8988T (cell line): ENCODE measurements around the gene DTWD2.
"Not testable (repeated sequence)": the region's sequence is repeated elsewhere in the genome, so short reads cannot be mapped to it uniquely, and the experiment has no call there.

Experiments
- DNase-seq: peaks from one replicate; pipeline ENCODE4 v3.0.0; 2011

The DTWD2 gene, protein sequence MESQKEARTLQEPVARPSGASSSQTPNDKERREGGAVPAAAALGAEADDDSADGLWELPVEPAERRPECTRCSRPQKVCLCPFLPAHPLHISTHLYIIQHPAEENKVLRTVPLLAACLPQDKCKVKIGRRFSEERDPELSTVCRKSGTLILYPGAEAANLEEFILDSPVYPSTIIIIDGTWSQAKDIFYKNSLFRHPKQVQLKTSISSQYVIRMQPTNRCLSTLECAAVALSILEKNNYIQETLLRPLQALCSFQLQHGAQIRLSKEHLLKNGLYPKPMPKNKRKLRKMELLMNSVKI

DNA sequence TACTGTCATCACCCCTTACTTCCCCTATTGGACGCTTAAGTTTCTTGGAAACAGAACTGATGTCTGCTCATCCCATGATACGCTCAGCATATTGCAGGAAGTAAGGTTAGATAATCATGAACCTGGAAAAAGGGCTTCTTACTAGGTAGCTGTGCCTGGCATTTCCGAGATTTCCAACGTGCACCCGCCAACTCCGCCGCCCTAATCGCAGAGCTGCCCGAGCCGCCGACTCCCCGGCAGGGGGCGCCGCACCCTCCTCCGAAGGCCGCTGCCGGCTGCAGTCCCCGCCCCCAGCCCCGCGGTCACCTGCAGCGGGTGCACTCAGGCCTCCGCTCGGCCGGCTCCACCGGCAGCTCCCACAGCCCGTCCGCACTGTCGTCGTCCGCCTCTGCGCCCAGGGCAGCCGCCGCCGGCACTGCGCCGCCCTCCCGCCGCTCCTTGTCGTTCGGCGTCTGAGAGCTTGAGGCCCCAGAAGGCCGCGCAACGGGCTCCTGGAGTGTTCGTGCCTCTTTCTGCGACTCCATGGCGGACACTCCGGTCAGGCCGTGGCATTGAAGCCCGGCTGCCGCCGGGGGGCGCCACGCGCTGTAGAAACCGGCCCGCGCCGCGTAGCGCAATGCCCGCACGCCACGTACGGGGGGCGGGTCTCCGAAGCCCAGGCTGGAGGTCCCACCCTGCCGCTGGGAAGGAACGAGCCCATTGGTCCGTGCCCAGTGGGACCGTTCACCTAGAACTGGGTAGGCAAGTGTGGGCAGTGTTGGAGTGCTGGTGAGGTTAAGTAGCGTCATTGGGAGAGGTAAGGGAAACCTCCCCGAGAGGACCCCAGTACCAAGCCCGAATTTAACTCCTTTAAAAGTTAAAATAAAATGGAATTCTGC is at the start of gene DTWD2:
DTWD2 (minus strand) TSS at position 560 of the 878 bp plus-strand sequence; CDS start at position 524, 36 bp downstream.
- peak; percentile 72 for DNase-seq

DNA sequence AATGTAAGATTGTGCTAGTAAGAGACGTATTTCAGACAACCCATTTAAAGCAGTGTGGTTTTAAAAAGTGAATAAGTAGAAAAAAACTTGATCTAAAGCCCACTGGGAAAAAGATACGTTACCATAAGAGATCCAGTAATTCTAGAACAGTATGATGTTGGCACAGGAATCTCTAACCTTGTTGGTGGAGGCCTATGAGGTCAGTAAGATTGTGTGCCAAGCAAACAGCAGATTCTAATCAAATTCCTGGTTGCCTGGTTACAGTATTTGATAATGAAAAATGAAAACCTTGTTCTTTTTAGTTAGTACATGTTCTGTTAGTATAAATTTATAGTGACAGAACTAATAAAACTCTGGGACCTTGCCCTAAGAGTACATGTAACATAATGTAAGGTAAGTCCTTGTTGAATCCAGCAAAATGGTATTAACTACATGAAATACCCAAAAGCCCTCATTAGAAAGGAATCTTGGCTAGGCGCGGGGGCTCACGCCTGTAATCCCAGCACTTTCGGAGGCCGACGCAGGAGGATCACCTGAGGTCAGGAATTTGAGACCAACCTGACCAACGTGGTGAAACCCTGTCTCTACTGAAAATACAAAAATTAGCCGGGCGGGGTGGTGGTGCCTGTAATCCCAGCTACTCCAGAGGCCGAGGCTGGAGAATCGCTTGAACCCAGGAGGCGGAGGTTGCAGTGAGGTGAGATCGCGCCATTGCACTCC is 49.3 kb upstream of the DTWD2 start:
- no peak for DNase-seq

DNA sequence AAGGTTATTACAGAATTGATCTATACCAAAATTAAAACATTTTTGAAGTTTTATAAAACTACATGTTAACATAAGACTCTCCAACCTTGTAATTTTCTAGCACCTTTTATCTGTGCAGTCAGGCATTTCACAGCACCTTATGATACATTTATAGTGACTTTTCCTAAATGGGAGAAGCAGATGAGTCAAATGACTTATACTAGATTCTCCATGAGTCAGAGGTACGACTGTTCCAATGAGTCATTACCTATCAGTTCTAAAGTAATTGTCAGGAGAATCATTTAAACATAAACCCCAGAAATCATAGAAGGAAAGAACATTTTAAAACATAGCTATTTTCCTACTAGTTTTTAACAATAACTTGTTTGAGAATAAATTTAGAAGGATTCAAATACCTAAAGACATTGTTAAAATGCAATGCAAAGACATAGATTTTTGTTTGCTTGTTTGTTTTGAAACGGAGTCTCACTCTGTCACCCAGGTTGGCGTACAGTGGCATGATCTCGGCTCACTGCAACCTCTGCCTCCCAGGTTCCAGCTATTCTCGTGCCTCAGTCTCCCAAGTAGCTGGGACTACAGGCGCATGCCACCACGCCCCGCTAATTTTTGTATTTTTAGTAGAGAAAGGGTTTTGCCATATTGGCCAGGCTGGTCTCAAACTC is 47.9 kb upstream of the DTWD2 start:
- DNase-seq, result peak; percentile 37

DNA sequence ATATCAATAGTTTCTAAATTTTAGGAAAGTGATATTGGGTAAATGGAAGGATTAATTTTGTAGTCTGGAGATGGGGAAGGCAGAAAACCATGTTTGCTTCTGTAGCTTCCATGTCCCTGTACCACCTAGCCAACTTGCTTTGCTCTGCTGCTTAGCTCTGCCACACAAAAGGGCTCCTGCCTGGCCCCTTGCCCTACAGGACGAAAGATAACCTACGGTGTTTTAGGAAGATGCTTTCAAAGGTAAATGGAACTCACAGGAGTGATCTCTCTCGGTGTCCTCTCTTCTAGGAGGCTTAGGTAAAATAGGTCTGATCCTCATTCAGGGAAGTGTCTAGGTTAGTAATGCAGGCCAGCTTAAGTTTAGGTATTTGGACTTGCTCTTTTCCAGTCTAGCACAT is 44.8 kb upstream of the DTWD2 start:
- DNase-seq, result no peak

DNA sequence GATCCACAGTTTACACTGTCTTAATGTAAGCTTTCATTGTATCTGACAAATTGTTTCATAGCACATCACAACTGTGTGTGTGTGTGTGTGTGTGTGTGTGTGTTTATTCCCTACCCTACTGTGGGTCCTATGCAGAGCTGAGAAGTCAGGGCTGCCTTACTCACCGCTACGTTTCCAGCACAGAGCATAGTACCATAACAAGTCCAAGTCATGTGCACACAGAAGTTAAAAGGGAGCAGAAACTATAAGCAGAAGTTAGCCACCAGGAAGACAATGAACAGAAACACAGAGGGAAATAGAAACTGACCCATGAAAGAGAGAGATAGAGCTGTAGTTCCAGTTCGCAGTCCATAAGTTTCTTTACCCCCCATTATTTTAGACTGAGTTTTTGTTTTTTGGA is 44.3 kb upstream of the DTWD2 start:
- DNase-seq, result no peak

DNA sequence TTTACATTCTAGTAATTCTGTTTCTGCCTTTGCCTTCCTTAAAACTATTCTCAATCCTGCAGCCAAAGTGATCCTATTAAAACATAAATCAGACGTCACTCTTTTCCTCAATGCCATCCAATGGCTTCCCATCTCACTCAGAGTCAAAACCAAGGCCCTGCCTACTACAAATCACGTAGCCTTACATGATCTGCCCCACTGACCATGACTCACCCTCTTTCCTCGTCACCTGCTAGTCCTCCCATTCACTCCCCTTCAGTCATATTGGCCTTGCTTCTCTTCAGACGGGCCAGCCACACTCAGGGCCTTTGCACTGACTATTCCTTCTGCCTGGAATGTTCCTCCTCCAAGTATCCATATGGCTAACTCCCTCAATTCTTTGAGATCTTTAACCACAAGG is 43.6 kb upstream of the DTWD2 start:
- DNase-seq, result no peak

DNA sequence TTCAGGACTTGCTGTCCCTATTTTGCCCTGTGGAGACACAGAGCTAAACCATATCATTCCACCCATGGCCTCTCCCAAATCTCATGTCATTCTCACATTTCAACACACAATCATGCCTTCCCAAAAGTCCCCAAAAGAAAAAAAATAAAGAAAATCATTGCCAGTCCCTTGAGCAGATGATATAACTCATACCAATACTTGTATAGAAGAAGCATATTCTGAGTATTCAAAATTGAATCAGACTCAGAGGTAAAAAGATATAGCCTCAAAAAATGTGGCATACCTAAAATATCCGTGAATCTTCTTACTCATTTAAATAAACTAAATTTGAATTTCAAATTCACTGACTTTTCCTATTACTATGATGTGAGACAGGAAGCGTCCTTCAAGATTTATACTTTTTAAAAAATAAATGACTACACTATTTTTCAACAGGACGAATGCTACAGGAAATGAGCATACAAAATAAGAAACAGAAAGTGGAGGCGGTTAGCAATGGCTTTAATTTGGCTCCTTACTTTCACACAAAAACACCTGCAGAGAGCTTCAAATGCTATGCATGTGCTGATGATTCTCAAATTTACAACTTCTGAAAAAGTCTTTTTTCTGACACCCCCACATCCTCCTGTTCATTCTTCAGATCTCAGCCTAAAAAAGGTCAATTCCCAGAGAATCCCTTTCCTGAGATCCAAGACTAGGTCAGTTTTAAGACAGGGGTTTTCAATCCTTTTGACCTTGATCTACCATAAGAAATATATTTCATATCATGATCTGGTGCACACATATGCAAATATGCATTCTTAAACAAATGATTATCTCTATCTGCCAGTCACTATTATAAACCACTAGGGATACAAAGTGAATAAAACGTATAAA is 42.9 kb upstream of the DTWD2 start:
- no peak for DNase-seq

DNA sequence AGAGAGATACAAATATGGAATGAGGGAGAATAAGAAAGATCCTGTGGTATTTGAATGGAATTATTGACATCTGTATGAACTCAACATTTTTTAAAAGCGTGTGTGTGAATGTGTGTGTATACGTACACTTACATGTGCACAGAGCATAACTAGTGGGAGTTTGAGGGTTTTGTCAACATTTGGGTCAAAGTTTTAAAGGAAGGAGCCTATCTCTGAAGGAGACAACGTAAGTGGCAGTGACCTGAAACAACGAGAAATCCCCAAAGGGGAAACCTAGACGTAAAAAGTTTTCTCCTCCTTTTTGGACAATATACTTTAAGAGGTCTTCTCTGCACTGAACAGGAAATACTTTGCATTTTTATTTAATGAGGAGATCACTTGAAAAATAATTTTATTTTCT is 40.2 kb upstream of the DTWD2 start:
- no peak for DNase-seq

DNA sequence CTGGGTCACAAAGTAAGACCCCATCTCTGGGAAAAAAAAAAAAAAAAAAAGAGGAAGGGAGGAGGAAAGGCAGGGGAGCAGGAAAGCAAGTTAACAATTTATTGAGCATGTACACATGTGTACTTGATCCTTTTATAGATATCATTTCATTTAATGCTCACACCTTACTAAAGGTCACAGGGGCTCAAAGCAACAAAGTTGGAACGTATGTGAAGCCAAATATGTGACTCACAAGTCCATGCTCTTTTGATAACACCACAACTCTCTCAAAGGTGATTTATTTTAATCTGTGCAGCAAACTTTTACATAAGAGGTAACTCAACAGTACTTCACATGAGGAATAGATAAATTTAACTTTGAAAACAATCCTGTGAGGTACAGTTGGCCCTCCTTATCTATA is 34.4 kb upstream of the DTWD2 start:
- no peak for DNase-seq

DNA sequence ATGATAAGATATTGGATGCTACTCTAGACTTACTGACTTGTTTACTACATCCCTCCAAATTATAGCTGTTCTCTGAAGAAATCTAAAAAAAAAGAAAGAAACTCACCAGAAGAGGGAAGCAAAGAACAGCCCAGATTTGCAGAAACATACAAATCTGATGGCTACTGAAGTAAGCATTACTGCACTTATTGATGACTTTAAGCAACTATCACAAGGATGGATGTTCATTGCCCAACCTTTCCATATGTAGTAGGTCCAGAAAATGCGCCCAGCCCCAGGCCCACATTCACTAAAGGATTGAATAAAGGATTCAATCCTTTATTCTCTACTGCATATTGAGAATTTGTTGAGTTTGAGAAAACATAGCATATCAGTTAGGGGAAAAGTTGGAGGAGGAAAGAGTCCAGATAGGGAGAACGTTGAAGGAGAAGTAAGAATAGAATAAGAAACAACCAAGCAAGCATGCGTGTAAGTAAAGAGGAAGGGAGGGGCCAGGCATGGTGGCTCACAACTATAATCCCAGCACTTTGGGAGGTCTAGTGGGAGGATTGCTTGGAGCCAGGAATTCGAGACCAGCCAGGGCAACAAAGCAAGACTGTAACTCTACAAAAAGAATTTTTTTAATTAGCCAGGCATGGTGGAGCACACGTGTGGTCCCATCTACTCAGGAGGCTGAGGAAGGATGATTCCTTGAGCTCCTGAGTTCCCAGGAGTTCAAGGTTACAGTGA is 33.8 kb upstream of the DTWD2 start:
- DNase-seq, result no peak

DNA sequence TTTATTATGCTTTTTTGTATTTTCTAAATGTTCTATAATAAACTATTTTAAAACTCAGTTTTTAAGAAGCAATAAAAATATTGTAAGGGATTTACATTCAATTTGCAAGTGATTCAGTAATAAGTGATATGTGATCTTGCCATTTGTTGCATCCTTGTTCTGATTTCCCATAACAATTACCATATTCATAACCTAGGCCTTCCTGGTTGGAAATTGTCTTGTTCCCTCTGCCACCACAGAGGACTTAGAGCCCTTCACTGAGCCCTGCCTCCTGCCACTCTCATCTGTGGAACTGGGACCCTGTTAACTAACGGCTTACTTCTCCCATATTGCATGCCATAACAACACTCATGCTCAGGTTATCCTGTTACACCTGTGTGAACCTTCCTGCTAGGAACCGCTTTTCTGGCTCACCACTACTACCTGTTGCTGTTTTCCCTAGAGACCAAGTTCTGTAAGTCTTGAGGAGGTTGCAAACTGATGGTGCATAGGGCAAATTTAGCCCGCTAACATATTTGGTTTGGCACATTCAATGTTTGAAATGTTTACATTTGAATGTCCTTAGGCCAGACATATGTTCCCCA is 32.9 kb upstream of the DTWD2 start:
- DNase-seq, result no peak

DNA sequence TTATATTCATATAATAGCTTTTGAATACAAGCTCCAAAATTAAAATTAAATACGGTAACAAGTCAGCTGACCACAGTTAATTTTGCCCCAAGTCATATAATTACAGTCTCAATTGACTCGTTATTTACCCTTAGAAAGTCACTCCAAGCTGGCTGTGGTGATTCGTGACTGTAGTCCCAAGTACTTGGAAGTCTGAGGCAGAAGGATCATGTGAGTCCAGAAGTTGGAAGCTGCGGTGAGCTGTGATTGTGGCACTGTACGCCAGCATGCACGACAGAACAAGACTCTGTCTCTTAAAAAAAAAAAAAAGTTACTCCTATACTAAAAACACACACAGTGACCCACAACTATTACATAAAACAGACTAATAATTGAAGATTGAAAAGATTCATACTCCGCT is 31.6 kb upstream of the DTWD2 start:
- no peak for DNase-seq

DNA sequence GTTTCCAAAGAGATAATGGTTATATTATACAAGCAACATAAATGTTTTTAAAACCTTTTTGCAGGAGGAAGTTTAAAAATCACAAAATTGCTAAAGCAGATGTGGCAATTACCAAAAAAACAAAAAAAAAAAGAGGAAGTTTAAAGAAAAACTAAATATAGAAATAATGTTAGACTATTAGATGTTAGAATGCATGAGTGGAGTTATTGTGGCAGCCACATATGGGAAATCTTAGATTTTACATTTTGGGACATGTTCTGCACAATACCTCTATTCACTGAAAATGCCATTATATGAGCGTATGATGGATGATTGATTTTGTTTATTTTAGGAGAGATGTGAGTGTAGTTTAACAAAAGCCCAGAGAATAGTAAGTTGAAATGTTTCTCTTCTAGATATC is 31.2 kb upstream of the DTWD2 start:
- DNase-seq, result no peak

DNA sequence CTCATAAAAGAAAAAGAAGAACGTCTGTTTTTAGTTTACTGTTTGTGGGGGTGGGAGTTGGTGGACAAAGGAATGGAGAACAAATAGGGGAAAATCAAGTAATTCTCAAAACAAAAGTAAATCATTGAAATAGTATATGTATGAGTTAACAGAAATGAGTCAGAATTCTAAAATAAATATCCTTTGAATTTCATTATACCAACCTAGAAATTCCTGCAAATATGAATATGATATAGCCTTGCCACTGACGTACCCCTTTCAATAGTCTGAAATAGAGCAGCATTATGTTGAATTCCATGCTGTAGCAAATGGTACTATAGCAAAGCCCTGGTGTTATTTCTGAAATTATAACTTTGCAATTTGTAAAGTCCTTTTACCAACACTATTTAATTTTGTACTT is 29.6 kb upstream of the DTWD2 start:
- no peak for DNase-seq

DNA sequence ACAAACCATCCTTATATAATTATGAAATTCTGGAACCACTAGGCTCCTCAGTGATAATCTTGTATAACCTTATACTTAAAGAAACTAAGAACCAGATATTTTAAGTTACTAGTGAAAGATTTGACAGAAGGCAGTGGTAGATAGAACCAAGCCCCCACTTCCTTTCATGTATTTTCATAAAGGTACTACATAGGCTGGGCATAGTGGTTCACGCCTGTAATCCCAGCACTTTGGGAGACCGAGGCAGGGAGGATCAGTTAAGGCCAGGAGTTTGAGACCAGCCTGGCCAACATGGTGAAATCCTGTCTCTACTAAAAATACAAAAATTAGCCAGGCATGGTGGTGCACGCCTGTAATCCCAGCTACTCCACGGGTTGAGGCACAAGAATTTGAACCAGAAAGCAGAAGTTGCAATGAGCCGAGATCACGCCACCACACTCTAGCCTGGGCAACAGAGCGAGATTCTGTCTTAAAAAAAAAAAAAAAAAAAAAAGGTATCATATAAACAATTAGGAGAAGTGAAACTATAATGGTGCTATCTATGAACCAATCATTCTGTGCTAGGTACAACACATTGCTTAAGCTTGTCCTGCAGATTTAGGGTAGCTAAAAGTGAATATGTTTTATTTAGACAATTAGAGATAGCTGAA is 27.9 kb upstream of the DTWD2 start:
- DNase-seq, result no peak

DNA sequence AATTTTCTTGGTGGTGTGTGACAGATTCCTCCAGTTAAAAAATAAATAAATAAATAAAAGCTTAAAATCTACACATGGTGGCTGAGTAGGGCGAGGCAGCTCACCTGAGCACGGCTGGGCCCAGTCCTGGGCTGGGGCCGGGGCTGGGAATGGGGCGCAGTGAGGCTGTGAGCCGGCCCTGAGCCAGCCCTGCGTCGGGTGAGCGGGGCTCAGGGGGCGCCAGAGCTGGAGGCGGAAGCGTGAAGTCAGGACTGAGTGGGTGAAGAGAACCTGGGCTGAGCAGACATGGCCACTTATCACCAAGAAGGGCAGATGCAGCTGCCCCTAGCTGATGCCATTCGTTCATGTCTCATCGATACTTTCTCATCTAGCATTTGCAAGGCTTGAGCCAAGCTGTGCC is 22.8 kb upstream of the DTWD2 start:
- no peak for DNase-seq

DNA sequence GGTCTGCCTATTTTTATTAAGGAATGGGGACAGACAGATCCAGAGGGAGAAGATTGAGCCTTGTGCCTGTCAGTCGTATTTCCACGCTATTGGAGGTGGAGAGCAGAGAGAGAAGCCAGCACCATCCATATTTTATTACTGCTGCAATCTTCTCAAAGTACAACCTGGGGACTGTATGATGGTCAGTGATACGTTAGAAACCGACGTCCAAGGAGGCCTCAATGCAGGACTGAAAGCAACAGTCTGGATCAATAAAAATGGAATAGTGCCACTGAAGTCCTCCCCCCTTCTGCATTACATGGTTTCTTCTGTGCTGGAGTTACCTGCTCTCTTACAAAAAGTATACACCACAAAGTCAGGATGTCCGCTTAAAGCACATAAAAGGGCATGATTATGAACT is 21.9 kb upstream of the DTWD2 start:
- no peak for DNase-seq

DNA sequence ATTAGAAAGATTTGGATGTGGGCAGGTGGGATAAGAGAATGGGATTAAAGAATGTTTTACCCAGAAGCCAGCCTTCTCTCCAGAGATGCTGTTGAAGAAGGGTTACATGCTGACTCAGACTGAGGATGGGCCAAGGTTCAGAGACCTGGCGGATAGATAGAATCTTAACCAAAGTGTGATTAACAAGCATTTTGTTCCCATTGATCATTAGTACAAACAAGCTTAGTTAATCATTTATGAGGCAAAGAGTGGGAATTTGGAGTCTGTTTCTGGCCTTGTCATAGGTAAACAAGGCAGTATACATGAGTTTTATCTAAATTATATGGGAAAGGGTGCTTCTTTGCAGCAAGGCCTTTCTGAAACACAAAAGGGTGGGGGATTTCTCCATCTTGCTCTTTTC is 20.8 kb upstream of the DTWD2 start:
- no peak for DNase-seq

DNA sequence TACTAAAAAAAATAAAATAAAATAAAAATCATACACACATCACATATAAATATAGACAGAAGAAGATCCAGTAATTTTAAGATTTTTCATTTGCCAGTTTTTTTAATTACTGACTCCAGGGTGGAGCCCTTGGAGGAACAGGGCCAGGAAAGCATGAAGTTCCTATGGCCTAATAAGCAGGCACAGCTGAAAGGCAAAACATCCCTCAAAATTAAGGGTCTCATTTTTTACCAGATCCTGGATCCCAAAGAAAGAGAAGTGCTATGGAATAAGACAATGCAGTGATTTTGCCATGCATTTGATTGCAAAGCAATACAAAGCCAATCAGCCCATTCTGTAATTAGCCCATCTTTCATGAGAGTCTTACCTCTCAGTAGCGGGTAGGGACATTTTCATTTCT is 11.3 kb upstream of the DTWD2 start:
- DNase-seq, result no peak

DNA sequence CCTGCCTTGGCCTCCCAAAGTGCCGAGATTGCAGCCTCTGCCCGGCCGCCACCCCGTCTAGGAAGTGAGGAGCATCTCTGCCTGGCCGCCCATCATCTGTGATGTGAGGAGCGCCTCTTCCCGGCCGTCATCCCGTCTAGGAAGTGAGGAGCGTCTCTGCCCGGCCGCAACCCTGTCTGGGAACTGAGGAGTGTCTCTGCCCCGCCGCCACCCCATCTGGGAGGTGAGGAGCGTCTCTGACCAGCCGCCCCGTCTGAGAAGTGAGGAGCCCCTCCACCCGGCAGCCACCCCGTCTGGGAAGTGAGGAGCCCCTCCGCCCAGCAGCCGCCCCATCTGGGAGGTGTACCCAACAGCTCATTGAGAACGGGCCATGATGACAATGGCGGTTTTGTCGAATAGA is 10.5 kb upstream of the DTWD2 start:
- not testable (repeated sequence) for DNase-seq

DNA sequence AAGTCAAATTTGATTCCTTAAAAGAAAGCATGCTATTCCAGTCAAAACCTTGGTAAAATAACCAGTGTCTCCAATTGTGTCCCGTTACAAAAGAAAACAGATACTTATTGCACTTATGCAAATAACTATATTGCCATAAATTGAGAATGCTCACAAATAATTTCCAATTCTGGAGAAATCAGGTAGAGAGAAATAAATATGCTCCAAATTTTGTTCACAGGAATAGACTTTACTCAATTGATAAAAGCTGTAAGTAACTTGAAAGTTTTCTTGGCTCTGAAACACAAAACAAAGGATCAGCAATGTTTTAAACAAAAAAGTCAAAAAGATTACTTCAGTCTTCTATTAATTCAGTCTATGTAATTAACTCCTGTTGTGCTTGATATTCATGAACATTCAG is 7.8 kb upstream of the DTWD2 start:
- DNase-seq, result no peak
